Stomach (tissue), 4 donors: Measurements from ENCODE around the gene NPHP4.

ENCODE experiments used
- EP300 ChIP-seq: sonication (generic); formaldehyde crosslinking; IDR thresholded peaks from one replicate; pipeline ENCODE4 v1.6.1; 2017; ENCODE audit warnings: antibody characterized with exemption
- POLR2A ChIP-seq, 4 donors: fragments of 450-650 bp; IDR thresholded peaks; one replicate each; pipeline ENCODE4 v1.6.1; 2016; ENCODE audit warnings: antibody characterized with exemption in 4 of 4, control low read depth in 2 of 4, mild to moderate bottlenecking in 1 of 4, moderate library complexity in 1 of 4
- POLR2AphosphoS5 ChIP-seq, 3 donors: sonication (generic); formaldehyde crosslinking; IDR thresholded peaks; one replicate each; pipeline ENCODE4 v1.6.1; 2016; ENCODE audit warnings: antibody characterized with exemption in 3 of 3
- TF ChIP-seq, protein P1 (sequence below), 7 experiments: fragments of 450-650 bp in 4 of 7; fragments of 200-600 bp in 3 of 7; sonication (generic) in 3 of 7; IDR thresholded peaks; one replicate each; pipeline ENCODE4 v1.5.1; 2016 to 2019; ENCODE audit warnings: antibody characterized with exemption in 7 of 7, control low read depth in 2 of 7, mild to moderate bottlenecking in 1 of 7

- no peak for TF ChIP-seq EP300
- no peak for TF ChIP-seq POLR2AphosphoS5 (IDR thresholded peaks at IDR 0.05)
- TF ChIP-seq POLR2A (IDR thresholded peaks at IDR 0.05): no peak
- TF ChIP-seq, protein P1, sequence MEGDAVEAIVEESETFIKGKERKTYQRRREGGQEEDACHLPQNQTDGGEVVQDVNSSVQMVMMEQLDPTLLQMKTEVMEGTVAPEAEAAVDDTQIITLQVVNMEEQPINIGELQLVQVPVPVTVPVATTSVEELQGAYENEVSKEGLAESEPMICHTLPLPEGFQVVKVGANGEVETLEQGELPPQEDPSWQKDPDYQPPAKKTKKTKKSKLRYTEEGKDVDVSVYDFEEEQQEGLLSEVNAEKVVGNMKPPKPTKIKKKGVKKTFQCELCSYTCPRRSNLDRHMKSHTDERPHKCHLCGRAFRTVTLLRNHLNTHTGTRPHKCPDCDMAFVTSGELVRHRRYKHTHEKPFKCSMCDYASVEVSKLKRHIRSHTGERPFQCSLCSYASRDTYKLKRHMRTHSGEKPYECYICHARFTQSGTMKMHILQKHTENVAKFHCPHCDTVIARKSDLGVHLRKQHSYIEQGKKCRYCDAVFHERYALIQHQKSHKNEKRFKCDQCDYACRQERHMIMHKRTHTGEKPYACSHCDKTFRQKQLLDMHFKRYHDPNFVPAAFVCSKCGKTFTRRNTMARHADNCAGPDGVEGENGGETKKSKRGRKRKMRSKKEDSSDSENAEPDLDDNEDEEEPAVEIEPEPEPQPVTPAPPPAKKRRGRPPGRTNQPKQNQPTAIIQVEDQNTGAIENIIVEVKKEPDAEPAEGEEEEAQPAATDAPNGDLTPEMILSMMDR (IDR thresholded peaks at IDR 0.05): no peak
Observed at GRCh38 chr1:5917591-5918274, 74.5 kb downstream of the NPHP4 start.
